Transverse colon (tissue), 4 donors: ENCODE results near the gene PADI2. TPM values are rescaled to one million over a fixed set of nuclear protein-coding genes. Genes with fewer than 3 reads are reported as not detected.

ENCODE experiments used
- DNase-seq: peaks from one replicate; pipeline ENCODE4 v3.0.0-alpha.2; 2019
- H3K27ac ChIP-seq, 4 donors: fragments of 200-600 bp; sonication (generic); 2 replicates each; pipeline ENCODE4 v1.5.1; 2016 to 2018; ENCODE audit warnings: inconsistent platforms in 4 of 4
- H3K27me3 ChIP-seq: fragments of 200-600 bp; sonication (generic); 2 replicates; pipeline ENCODE4 v1.5.1; 2017; ENCODE audit warnings: inconsistent platforms
- H3K36me3 ChIP-seq, 4 donors: fragments of 200-600 bp; sonication (generic); 2 replicates each; pipeline ENCODE4 v1.5.1; 2017 to 2019; ENCODE audit warnings: inconsistent platforms in 4 of 4
- H3K4me1 ChIP-seq, 4 donors: fragments of 200-600 bp; sonication (generic); 2 replicates each; pipeline ENCODE4 v1.5.1; 2017 to 2020; ENCODE audit warnings: inconsistent platforms in 4 of 4
- H3K4me3 ChIP-seq, 4 donors: fragments of 200-600 bp; sonication (generic); 1 replicate in 1 of 4; 2 replicates in 3 of 4; pipeline versions ENCODE4 v1.5.1 to v1.6.1; 2017 to 2019; ENCODE audit warnings: inconsistent platforms in 4 of 4
- H3K9me3 ChIP-seq, 2 donors: fragments of 200-600 bp; sonication (generic); 2 replicates each; pipeline ENCODE4 v1.5.1; 2017 to 2019; ENCODE audit warnings: inconsistent platforms in 2 of 2
- EP300 ChIP-seq: sonication (generic); formaldehyde crosslinking; IDR thresholded peaks from one replicate; pipeline ENCODE4 v1.6.1; 2017; ENCODE audit warnings: antibody characterized with exemption, low read depth
- POLR2A ChIP-seq: fragments of 450-650 bp; IDR thresholded peaks from one replicate; pipeline ENCODE4 v1.6.1; 2016; ENCODE audit warnings: antibody characterized with exemption, mild to moderate bottlenecking, moderate library complexity
- POLR2AphosphoS5 ChIP-seq, 3 donors: sonication (generic); formaldehyde crosslinking; IDR thresholded peaks; one replicate each; pipeline ENCODE4 v1.6.1; 2016; ENCODE audit warnings: antibody characterized with exemption in 3 of 3
- WGBS, 2 donors: methylation state at CpG; one replicate each; pipeline ENCODE4 v1.1.5; 2018; ENCODE audit warnings: low coverage in 1 of 2; 5-methylcytosine and 5-hydroxymethylcytosine counted together
- in situ Hi-C, 4 donors: fragments of 200-750 bp; cut with MboI; loops; one replicate each; pipeline versions ENCODE4 v1.15.0 to v1.15.1; 2017; ENCODE audit warnings: low sequenced_read_pairs in 3 of 4, low pct_ligation_motif_present in 1 of 4, low pct_unique_long_range_greater_than_20kb in 1 of 4
- intact Hi-C: fragments of 100-400 bp; cut with DNase I; formaldehyde crosslinking; loops from one replicate; pipeline ENCODE4 v1.15.1; 2023; ENCODE audit warnings: low total_unique reads
- total RNA-seq, 4 donors: library from RNA; depleted of rRNA; stranded (reverse); fragments of >200 nt; gene quantifications; one replicate each; pipeline ENCODE4 v1.1.0, GENCODE V29; 2016
- TF ChIP-seq, protein P1 (sequence below), 5 experiments: fragments of 200-600 bp in 3 of 5; fragments of 450-650 bp in 2 of 5; sonication (generic) in 3 of 5; IDR thresholded peaks; 1 replicate in 2 of 5; 2 replicates in 3 of 5; pipeline ENCODE4 v1.5.1; 2016 to 2017; ENCODE audit warnings: antibody characterized with exemption in 5 of 5, inconsistent platforms in 3 of 5, mild to moderate bottlenecking in 2 of 5, moderate library complexity in 1 of 5

Gene PADI2
- total RNA-seq, 4 donors from 2014 or later: 143 to 285 (median 238) TPM

DNA sequence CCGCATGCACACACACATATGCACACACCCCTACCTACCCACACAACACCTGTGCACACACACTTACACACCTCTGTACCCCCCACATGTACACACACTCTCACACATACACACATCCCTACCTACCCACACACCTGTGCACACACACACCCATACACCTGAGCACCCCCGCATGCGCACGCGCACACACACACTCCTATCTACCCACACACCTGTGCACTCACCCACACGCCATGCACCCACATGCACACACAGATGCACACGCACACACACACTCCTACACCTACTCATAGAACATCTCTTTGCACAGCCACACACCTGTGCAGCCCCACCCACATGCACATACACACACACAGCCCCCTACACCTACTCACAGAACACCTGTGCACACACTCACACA lies 15.5 kb upstream of the PADI2 start:
- WGBS, 2 donors: 92 to 96% methylated on average over 7 of the region's 7 CpGs
- DNase-seq: no peak
- intact Hi-C loops (no loop called here), in situ Hi-C loops (no loop called here)
- Histone ChIP-seq H3K27me3 (peaks cover 3% of the 10 kb centered on the region), H3K36me3 (no peaks in the 10 kb centered on the region), H3K9me3 (no peaks in the 10 kb centered on the region), H3K27ac (no peak overlapping the region), H3K4me1 (no peaks in the 10 kb centered on the region), H3K4me3 (no peak overlapping the region)
- no peak for TF ChIP-seq EP300
- TF ChIP-seq, protein P1, sequence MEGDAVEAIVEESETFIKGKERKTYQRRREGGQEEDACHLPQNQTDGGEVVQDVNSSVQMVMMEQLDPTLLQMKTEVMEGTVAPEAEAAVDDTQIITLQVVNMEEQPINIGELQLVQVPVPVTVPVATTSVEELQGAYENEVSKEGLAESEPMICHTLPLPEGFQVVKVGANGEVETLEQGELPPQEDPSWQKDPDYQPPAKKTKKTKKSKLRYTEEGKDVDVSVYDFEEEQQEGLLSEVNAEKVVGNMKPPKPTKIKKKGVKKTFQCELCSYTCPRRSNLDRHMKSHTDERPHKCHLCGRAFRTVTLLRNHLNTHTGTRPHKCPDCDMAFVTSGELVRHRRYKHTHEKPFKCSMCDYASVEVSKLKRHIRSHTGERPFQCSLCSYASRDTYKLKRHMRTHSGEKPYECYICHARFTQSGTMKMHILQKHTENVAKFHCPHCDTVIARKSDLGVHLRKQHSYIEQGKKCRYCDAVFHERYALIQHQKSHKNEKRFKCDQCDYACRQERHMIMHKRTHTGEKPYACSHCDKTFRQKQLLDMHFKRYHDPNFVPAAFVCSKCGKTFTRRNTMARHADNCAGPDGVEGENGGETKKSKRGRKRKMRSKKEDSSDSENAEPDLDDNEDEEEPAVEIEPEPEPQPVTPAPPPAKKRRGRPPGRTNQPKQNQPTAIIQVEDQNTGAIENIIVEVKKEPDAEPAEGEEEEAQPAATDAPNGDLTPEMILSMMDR (IDR thresholded peaks at IDR 0.05): no peak
- no peak for TF ChIP-seq POLR2A
- no peak for TF ChIP-seq POLR2AphosphoS5 (IDR thresholded peaks at IDR 0.05)

DNA sequence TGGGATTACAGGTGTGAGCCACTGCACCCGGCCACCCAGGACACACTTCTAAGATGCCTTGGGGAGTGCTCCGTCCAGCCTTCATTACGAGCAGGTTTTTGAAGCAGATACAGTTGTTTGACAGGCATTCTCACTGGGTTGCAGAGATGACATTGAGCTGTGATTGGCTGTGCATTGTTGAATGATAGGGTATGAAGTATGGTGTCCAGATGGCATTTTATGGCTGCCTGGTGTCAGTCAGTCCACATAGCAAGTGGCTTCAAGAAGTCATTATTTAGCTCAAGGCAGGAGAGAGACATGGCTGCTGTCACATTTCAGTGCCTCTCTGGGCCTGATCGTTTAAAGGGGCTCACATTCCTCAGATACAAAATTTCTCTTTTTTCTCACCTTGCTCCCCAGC lies 14.8 kb upstream of the PADI2 start:
- Histone ChIP-seq H3K4me3 (no peak overlapping the region), H3K27me3 (peaks cover 3% of the 10 kb centered on the region), H3K27ac (no peak overlapping the region), H3K4me1 (no peaks in the 10 kb centered on the region), H3K9me3 (no peaks in the 10 kb centered on the region), H3K36me3 (no peaks in the 10 kb centered on the region)
- DNase-seq: no peak
- intact Hi-C loops: no loop called here
- in situ Hi-C loops: no loop called here
- WGBS, 2 donors: 77% methylated on average over 4 of the region's 4 CpGs; no CpG with 5 or more reads in 1 of the 2 donors
- TF ChIP-seq, protein P1 (IDR thresholded peaks at IDR 0.05): no peak
- no peak for TF ChIP-seq POLR2AphosphoS5 (IDR thresholded peaks at IDR 0.05)
- TF ChIP-seq POLR2A: no peak
- TF ChIP-seq EP300: no peak

DNA sequence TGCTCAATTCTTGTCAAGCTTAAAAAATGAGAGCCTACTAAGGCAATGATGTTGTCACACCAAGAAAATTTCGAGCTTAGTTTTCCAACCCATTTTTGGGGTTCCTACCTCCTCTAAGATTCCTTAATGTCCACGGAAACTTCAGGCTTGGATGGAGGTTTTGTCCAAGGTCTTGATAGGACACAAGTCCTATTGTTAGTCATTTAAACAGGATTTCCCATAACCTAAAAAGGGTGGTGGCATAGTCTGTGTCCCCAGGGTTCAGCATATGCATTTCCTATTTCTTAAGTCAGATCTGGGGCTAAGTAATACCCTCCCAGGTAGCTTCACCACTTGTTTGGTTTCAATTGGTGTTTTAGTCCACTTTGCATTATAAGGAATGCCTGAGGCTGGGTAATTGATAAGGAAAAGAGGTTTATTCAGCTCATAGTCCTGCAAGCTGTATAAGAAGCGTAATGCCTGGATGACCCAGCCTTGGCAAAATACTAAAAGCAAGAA lies 10.9 kb upstream of the PADI2 start:
- H3K4me1 ChIP-seq: peaks cover 0 to 11% (median 3%) of the 10 kb centered on the region in 4 donors
- intact Hi-C loops (no loop called here), in situ Hi-C loops (no loop called here)
- TF ChIP-seq POLR2A: no peak
- no peak for TF ChIP-seq EP300
- TF ChIP-seq, protein P1 (IDR thresholded peaks at IDR 0.05): no peak
- TF ChIP-seq POLR2AphosphoS5 (IDR thresholded peaks at IDR 0.05): no peak
- no peak overlapping the region for H3K4me3 ChIP-seq
- H3K36me3 ChIP-seq: no peaks in the 10 kb centered on the region
- no peaks in the 10 kb centered on the region for H3K9me3 ChIP-seq
- 82 to 88% methylated on average over 1 to 3 of the region's 3 CpGs for WGBS, 2 donors
- H3K27ac ChIP-seq: no peak overlapping the region
- H3K27me3 ChIP-seq: no peaks in the 10 kb centered on the region
- no peak for DNase-seq

DNA sequence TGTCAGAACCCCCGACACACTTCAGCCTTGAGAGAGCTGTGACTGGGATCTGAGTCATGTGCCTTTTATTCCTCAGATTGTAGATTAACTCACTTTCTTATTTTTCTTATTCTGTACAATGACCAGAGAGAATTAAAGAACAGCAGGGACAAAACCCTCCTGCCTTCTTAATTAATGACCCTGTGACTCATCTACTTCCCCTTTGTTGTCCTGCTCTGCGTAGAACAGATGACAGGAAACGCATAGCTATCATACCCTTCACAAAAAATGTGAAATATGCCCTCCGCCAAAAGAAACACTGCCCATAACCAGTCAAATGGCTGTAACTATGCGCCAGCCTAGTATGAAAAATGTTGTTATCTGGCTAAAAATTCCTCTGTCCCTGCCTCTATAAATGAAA lies 9.1 kb upstream of the PADI2 start:
- H3K4me1 ChIP-seq: peaks cover 0 to 11% (median 3%) of the 10 kb centered on the region in 4 donors
- H3K36me3 ChIP-seq: no peaks in the 10 kb centered on the region
- in situ Hi-C loops: loop anchor here (5.0 to 10.0 kb wide), 5 partner anchors 104 to 216 kb away; no protein-coding TSS in a partner anchor
- H3K27ac ChIP-seq: peak overlapping the region in 1 of 4 donors; percentile 7
- H3K27me3 ChIP-seq: no peaks in the 10 kb centered on the region
- no peak overlapping the region for H3K4me3 ChIP-seq
- no peak for DNase-seq
- 39 to 45% methylated on average over 5 of the region's 5 CpGs for WGBS, 2 donors
- H3K9me3 ChIP-seq: no peaks in the 10 kb centered on the region
- intact Hi-C loops: no loop called here
- TF ChIP-seq, protein P1 (IDR thresholded peaks at IDR 0.05): no peak
- TF ChIP-seq POLR2AphosphoS5 (IDR thresholded peaks at IDR 0.05) (no peak), EP300 (no peak), POLR2A (no peak)
